ENCODE results near the gene SPDYC.

- TF ChIP-seq, protein P1, sequence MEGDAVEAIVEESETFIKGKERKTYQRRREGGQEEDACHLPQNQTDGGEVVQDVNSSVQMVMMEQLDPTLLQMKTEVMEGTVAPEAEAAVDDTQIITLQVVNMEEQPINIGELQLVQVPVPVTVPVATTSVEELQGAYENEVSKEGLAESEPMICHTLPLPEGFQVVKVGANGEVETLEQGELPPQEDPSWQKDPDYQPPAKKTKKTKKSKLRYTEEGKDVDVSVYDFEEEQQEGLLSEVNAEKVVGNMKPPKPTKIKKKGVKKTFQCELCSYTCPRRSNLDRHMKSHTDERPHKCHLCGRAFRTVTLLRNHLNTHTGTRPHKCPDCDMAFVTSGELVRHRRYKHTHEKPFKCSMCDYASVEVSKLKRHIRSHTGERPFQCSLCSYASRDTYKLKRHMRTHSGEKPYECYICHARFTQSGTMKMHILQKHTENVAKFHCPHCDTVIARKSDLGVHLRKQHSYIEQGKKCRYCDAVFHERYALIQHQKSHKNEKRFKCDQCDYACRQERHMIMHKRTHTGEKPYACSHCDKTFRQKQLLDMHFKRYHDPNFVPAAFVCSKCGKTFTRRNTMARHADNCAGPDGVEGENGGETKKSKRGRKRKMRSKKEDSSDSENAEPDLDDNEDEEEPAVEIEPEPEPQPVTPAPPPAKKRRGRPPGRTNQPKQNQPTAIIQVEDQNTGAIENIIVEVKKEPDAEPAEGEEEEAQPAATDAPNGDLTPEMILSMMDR (IDR thresholded peaks at IDR 0.05): no peak
- no peak for TF ChIP-seq POLR2A (IDR thresholded peaks at IDR 0.05)
- TF ChIP-seq POLR2AphosphoS5 (IDR thresholded peaks at IDR 0.05): no peak
These were observed 36.4 kb downstream of the SPDYC start for GRCh38 chr11:65206441-65206841.
